GM13977 (cell line): Measurements from ENCODE around the gene IPCEF1.

Experiments
- DNase-seq: peaks from one replicate; pipeline ENCODE4 v3.0.0; 2012; ENCODE audit warnings: low spot score
- in situ Hi-C: fragments of 300-500 bp; cut with MboI; formaldehyde crosslinking; loops from one replicate; pipeline ENCODE4 v1.12.0; 2022; ENCODE audit warnings: low sequenced_read_pairs, low pct_unique_long_range_greater_than_20kb, mixed read lengths, inconsistent platforms; ENCODE audit not compliant: unreplicated experiment
- TF ChIP-seq, protein P1 (sequence below): IDR thresholded peaks from 2 replicates; pipeline ENCODE4 v1.5.1; 2012; ENCODE audit warnings: mild to moderate bottlenecking, control low read depth; ENCODE audit not compliant: insufficient read depth; ENCODE audit errors: extremely low read depth, missing control alignments

IPCEF1 gene

DNA sequence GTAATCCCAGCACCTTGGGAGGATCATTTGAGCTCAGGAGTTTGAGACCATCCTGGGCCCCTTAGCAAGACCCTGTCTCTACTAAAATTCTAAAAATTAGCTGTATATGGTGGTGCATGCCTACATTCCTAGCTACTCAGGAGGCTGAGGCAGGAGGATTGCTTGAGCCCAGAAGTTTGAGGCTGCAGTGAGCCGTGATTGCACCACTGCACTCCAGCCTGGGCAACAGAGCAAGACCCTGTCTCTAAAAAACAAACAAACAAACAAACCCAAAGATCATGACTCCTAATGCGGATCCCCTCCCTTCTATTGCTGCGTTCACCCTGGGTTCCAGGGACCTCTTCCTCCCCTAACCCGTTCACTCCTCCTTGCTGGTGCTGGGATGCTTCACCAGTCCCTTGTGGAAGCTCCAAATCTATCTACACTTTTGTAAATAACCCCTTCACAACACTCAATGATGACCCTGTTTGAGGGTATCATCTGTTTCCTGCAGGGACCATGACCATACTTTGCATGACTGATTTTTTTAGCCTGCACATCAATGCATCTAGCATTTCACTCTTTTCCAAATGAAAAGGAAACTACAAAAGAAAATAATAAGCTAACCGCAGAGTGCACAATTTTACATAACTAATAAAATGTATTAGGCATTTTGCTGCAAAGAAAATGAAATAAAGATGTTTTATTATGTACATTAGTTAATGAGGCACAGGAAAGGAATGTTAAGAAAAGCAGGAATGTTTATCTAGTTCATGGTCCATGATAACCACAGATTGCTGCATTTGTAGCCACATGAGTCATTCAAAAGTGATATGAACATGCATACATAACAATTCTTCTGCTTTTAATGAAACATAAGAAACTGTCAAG is 30.5 kb upstream of the IPCEF1 start:
- in situ Hi-C loops: no loop called here
- TF ChIP-seq, protein P1, sequence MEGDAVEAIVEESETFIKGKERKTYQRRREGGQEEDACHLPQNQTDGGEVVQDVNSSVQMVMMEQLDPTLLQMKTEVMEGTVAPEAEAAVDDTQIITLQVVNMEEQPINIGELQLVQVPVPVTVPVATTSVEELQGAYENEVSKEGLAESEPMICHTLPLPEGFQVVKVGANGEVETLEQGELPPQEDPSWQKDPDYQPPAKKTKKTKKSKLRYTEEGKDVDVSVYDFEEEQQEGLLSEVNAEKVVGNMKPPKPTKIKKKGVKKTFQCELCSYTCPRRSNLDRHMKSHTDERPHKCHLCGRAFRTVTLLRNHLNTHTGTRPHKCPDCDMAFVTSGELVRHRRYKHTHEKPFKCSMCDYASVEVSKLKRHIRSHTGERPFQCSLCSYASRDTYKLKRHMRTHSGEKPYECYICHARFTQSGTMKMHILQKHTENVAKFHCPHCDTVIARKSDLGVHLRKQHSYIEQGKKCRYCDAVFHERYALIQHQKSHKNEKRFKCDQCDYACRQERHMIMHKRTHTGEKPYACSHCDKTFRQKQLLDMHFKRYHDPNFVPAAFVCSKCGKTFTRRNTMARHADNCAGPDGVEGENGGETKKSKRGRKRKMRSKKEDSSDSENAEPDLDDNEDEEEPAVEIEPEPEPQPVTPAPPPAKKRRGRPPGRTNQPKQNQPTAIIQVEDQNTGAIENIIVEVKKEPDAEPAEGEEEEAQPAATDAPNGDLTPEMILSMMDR: no peak
- DNase-seq: no peak

DNA sequence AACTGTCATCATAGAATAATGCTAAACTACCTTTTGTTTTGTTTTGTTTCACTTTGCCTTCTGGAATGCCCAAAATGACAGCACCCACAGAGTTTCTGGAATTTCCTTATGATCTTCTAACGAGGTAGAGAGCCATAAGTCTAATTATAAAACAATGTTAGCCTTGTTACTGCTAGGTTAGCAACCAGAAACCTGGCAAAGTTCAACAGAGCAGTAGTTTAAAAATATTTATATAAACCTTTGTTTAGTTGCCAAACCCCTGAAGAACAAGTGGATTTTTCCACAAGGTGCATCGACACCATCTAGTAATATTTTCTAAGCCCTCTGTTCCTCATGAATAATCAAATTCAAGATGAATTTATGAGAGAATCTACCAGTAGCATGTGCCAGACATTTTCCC is 27.6 kb upstream of the IPCEF1 start:
- DNase-seq: no peak
- TF ChIP-seq, protein P1: no peak
- in situ Hi-C loops: no loop called here

DNA sequence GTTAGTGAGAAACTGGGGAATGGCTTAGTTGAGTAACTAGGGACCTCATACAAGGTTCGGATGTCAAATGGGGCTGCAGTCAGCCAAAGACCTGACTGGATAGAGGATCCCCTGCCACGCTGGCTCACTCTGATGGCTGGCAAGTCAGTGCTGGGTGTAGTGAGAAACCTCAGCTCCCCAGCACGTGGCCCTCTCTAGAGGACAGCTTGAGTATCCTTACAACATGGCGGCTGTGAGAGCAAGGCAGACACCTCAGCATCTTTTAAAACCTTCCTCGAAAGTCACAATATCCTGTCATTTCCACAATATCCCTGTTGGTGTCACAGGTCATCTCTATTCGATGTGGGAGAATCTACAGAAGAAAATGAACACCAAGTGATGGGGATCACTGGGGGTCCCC is 26.7 kb upstream of the IPCEF1 start:
- in situ Hi-C loops: no loop called here
- DNase-seq: no peak
- TF ChIP-seq, protein P1: no peak

DNA sequence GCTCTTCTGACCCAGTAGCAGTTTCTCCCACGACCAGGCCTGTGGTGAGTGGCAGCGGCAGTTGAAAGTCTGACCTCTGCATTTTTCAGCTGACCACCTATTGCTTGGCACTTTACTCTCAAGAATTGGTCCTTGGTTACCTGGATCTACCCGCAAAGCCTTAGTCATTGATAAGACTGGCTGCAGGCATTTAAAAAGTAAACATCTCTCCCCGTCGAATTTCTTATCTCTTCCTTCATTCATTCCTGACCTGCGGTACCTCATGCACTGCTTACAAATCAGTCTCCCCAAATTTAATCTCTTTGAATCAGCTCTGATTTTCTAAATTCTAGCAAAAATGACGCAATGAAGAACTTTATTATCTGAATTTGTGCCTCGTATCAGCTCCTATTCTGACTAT is 26.1 kb upstream of the IPCEF1 start:
- in situ Hi-C loops: no loop called here
- TF ChIP-seq, protein P1: no peak
- DNase-seq: no peak

DNA sequence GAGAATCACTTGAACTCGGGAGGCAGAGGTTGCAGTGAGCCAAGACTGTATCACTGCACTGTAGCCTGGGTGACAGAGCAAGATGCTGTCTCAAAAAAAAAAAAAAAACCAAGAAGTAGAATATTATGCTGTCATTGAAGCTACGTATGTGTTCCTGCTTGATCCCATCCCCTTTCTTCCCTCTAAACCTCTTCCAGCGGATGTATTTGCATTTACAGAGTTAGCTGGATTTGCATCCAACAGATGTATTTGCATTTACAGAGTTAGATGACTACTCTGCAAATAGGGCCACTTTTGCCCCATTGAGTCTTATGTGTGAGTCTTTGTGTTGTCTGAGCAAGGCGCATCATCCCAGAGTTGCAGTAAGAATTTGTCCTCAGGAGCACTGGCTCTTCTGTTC is 24.9 kb upstream of the IPCEF1 start:
- TF ChIP-seq, protein P1: no peak
- no peak for DNase-seq
- in situ Hi-C loops: no loop called here

DNA sequence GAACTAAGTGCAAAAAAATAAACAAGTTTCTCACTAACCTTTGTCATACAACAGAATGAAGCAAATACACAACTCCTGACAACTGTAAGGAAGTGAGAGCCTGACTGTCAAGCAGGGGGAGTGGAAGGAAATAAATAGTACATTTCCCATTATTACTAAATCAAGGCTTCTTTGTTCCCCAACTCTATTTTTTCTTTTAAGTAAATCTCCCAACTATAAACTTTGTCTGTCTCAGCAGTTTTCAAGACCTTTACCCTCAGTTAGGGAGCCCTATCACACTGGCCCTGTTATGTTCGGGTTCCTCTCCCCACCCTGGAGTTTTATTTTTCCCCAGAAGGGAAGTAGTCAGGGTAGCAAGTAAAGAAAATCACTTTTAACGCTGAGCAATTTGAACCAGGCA is 24.1 kb upstream of the IPCEF1 start:
- no peak for DNase-seq
- TF ChIP-seq, protein P1: no peak
- in situ Hi-C loops: no loop called here

DNA sequence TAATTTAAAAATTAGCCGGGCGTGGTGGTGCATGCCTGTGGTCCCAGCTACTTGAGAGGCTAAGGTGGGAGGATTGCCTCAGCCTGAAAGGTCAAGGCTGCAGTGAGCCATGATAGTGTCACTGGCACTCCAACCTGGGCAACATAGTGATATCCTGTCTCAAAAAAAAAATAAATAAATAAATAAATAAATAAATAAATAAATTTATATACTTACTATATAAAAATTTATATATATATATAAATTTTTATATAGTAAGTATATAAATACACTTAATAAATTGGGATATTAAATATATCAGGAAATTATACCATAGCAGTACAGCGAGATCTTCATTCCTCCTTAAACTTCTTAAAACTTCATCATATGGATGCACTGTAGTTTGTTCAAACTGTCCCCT is 23.0 kb upstream of the IPCEF1 start:
- TF ChIP-seq, protein P1: no peak
- no peak for DNase-seq
- in situ Hi-C loops: no loop called here
